NCI-H2196 (cell line): ENCODE results near the gene IQCE.
"Not testable (repeated sequence)": the region's sequence is repeated elsewhere in the genome, so short reads cannot be mapped to it uniquely, and the experiment has no call there.

ENCODE experiments used
- DNase-seq: peaks from one replicate; lab custom pipeline; 2025; ENCODE audit not compliant: unreplicated experiment; lab: John Stamatoyannopoulos, UW

IQCE gene

GRCh38 chr7:2521341-2521745 lies 37.4 kb upstream of the IQCE start:
- DNase-seq, result no peak

- DNase-seq, result peak; percentile 54
Observed at GRCh38 chr7:2521952-2522591, 36.7 kb upstream of the IQCE start.

GRCh38 chr7:2522780-2523433 lies 35.9 kb upstream of the IQCE start:
- no peak for DNase-seq

GRCh38 chr7:2523461-2523936 lies 35.3 kb upstream of the IQCE start:
- DNase-seq, result peak; percentile 70

- DNase-seq, result peak; percentile 93
Observed at GRCh38 chr7:2523941-2524807, 34.6 kb upstream of the IQCE start.

- DNase-seq, result no peak
Observed at GRCh38 chr7:2524808-2525657, 33.7 kb upstream of the IQCE start.

GRCh38 chr7:2525658-2526630 lies 32.8 kb upstream of the IQCE start:
- DNase-seq, result no peak

GRCh38 chr7:2526659-2527504 lies 31.9 kb upstream of the IQCE start:
- no peak for DNase-seq

- DNase-seq, result peak; percentile 64
Observed at GRCh38 chr7:2527505-2528467, 31.0 kb upstream of the IQCE start.

GRCh38 chr7:2528481-2529095 lies 30.2 kb upstream of the IQCE start:
- DNase-seq, result no peak

GRCh38 chr7:2529161-2530070 lies 29.4 kb upstream of the IQCE start:
- no peak for DNase-seq

- no peak for DNase-seq
Observed at GRCh38 chr7:2530071-2530987, 28.4 kb upstream of the IQCE start.

- DNase-seq, result not testable (repeated sequence)
Observed at GRCh38 chr7:2530994-2531795, 27.6 kb upstream of the IQCE start.

GRCh38 chr7:2531796-2532110 lies 27.0 kb upstream of the IQCE start:
- DNase-seq, result not testable (repeated sequence)
